Measurements from ENCODE around the gene DUSP9. TPM values are rescaled to one million over a fixed set of nuclear protein-coding genes. Genes with fewer than 3 reads are reported as not detected.

Gene DUSP9
- total RNA-seq, 4 donors from 2014 or later: 0.19 to 0.48 TPM; not detected in 2

- WGBS: 89% methylated on average over 15 of the region's 27 CpGs
- peaks cover 29% of the 10 kb centered on the region for H3K27me3 ChIP-seq
- no peak overlapping the region for H3K4me3 ChIP-seq
- DNase-seq (ENCODE audit: low spot score in 2 of 2): no peak
- H3K9me3 ChIP-seq: no peaks in the 10 kb centered on the region
- H3K27ac ChIP-seq: no peak overlapping the region
- no peaks in the 10 kb centered on the region for H3K36me3 ChIP-seq
- peaks cover 9% of the 10 kb centered on the region for H3K4me1 ChIP-seq
- TF ChIP-seq POLR2A (IDR thresholded peaks at IDR 0.05) (no peak), POLR2AphosphoS5 (IDR thresholded peaks at IDR 0.05) (no peak), CTCF (IDR thresholded peaks at IDR 0.05) (no peak), EP300 (IDR thresholded peaks at IDR 0.05) (no peak)
Observed at GRCh38 chrX:153671589-153672530, 24.9 kb downstream of the DUSP9 start.

GRCh38 chrX:153672531-153673427 is 25.8 kb downstream of the DUSP9 start:
- H3K9me3 ChIP-seq: no peaks in the 10 kb centered on the region
- 61% methylated on average over 45 of the region's 53 CpGs for WGBS
- DNase-seq (ENCODE audit: low spot score in 2 of 2): no peak
- H3K4me1 ChIP-seq: peaks cover 9% of the 10 kb centered on the region
- H3K4me3 ChIP-seq: no peak overlapping the region
- no peak overlapping the region for H3K27ac ChIP-seq
- TF ChIP-seq POLR2AphosphoS5 (IDR thresholded peaks at IDR 0.05): no peak
- TF ChIP-seq POLR2A (IDR thresholded peaks at IDR 0.05): no peak
- TF ChIP-seq EP300 (IDR thresholded peaks at IDR 0.05): no peak
- no peak for TF ChIP-seq CTCF (IDR thresholded peaks at IDR 0.05)
- H3K36me3 ChIP-seq: no peaks in the 10 kb centered on the region
- peaks cover 29% of the 10 kb centered on the region for H3K27me3 ChIP-seq

GRCh38 chrX:153673428-153674218 is 26.6 kb downstream of the DUSP9 start, which contains the start of gene PNCK:
Gene PNCK (minus strand): TSS chrX:153673813. CDS start chrX:153673076, 737 bp downstream.
- TF ChIP-seq EP300 (IDR thresholded peaks at IDR 0.05) (no peak), CTCF (IDR thresholded peaks at IDR 0.05) (no peak), POLR2A (IDR thresholded peaks at IDR 0.05) (no peak), POLR2AphosphoS5 (IDR thresholded peaks at IDR 0.05) (no peak)
- Histone ChIP-seq H3K4me3 (no peak within 1 kb of the TSS), H3K9me3 (no peaks in the 10 kb centered on the region), H3K36me3 (no peaks in the 10 kb centered on the region), H3K27ac (no peak within 1 kb of the TSS), H3K4me1 (peaks cover 6% of the 10 kb centered on the region), H3K27me3 (peaks cover 29% of the 10 kb centered on the region)
- 56% methylated on average over 25 of the region's 98 CpGs for WGBS
- DNase-seq (ENCODE audit: low spot score in 2 of 2): no peak

- peaks cover 29% of the 10 kb centered on the region for H3K27me3 ChIP-seq
- 85% methylated on average over 27 of the region's 27 CpGs for WGBS
Observed at GRCh38 chrX:153674219-153674851, 27.3 kb downstream of the DUSP9 start.

More at GRCh38 chrX:153674219-153674851, 27.3 kb downstream of the DUSP9 start:
- DNase-seq (ENCODE audit: low spot score in 2 of 2): no peak
- Histone ChIP-seq H3K9me3 (no peaks in the 10 kb centered on the region), H3K27ac (no peak overlapping the region), H3K36me3 (no peaks in the 10 kb centered on the region), H3K4me3 (no peak overlapping the region), H3K4me1 (peaks cover 6% of the 10 kb centered on the region)
- no peak for TF ChIP-seq POLR2AphosphoS5 (IDR thresholded peaks at IDR 0.05)
- TF ChIP-seq CTCF (IDR thresholded peaks at IDR 0.05): no peak
- TF ChIP-seq EP300 (IDR thresholded peaks at IDR 0.05): no peak
- no peak for TF ChIP-seq POLR2A (IDR thresholded peaks at IDR 0.05)
